Stomach (tissue), 4 donors: ENCODE results near the gene INVS.

Experiments used
- CTCF ChIP-seq, 7 experiments: fragments of 450-650 bp in 4 of 7; fragments of 200-600 bp in 3 of 7; sonication (generic) in 3 of 7; IDR thresholded peaks; one replicate each; pipeline ENCODE4 v1.5.1; 2016 to 2019; ENCODE audit warnings: antibody characterized with exemption in 7 of 7, control low read depth in 2 of 7, mild to moderate bottlenecking in 1 of 7
- EP300 ChIP-seq: sonication (generic); formaldehyde crosslinking; IDR thresholded peaks from one replicate; pipeline ENCODE4 v1.6.1; 2017; ENCODE audit warnings: antibody characterized with exemption
- POLR2A ChIP-seq, 4 donors: fragments of 450-650 bp; IDR thresholded peaks; one replicate each; pipeline ENCODE4 v1.6.1; 2016; ENCODE audit warnings: antibody characterized with exemption in 4 of 4, control low read depth in 2 of 4, mild to moderate bottlenecking in 1 of 4, moderate library complexity in 1 of 4
- POLR2AphosphoS5 ChIP-seq, 3 donors: sonication (generic); formaldehyde crosslinking; IDR thresholded peaks; one replicate each; pipeline ENCODE4 v1.6.1; 2016; ENCODE audit warnings: antibody characterized with exemption in 3 of 3

GRCh38 chr9:100193078-100193477, 94.0 kb downstream of the INVS start:
- no peak for TF ChIP-seq POLR2A (IDR thresholded peaks at IDR 0.05)
- no peak for TF ChIP-seq CTCF (IDR thresholded peaks at IDR 0.05)
- TF ChIP-seq EP300: no peak
- no peak for TF ChIP-seq POLR2AphosphoS5 (IDR thresholded peaks at IDR 0.05)
